ENCODE measurements around the gene CAMK2A. TPM values are rescaled to one million over a fixed set of nuclear protein-coding genes. Genes with fewer than 3 reads are reported as not detected.

The CAMK2A gene
- total RNA-seq, 3 donors from 2014 or later (not counting 1 experiment from before 2014, with no cell fraction given), result 0.38 TPM; not detected in 2

- 70% methylated on average over 1 of the region's 1 CpG for WGBS (ENCODE audit: insufficient coverage)
- Mint-ChIP-seq H3K9me3 (no peaks in the 10 kb centered on the region), H3K27me3 (ENCODE audit: low read depth in 2 of 2) (peaks cover 38 to 53% of the 10 kb centered on the region in 2 donors), H3K4me1 (peaks cover 0 to 4% of the 10 kb centered on the region in 2 donors), H3K4me3 (no peak overlapping the region), H3K27ac (no peak overlapping the region), H3K36me3 (no peaks in the 10 kb centered on the region)
- Histone ChIP-seq H3K27ac (ENCODE audit: low read length) (no peak overlapping the region), H3K36me3 (ENCODE audit: control insufficient read depth, insufficient read depth, low read length) (no peaks in the 10 kb centered on the region), H3K9me3 (ENCODE audit: control insufficient read depth, insufficient read depth, low read length) (no peaks in the 10 kb centered on the region), H3K27me3 (ENCODE audit: control insufficient read depth, insufficient read depth, low read length) (peaks cover 12% of the 10 kb centered on the region), H3K4me3 (ENCODE audit: low read length) (no peak overlapping the region), H3K4me1 (ENCODE audit: control insufficient read depth, insufficient read depth, low read length) (peaks cover 4% of the 10 kb centered on the region)
- intact Hi-C loops (cut with micrococcal nuclease), result no loop called here
- TF ChIP-seq, protein P1, sequence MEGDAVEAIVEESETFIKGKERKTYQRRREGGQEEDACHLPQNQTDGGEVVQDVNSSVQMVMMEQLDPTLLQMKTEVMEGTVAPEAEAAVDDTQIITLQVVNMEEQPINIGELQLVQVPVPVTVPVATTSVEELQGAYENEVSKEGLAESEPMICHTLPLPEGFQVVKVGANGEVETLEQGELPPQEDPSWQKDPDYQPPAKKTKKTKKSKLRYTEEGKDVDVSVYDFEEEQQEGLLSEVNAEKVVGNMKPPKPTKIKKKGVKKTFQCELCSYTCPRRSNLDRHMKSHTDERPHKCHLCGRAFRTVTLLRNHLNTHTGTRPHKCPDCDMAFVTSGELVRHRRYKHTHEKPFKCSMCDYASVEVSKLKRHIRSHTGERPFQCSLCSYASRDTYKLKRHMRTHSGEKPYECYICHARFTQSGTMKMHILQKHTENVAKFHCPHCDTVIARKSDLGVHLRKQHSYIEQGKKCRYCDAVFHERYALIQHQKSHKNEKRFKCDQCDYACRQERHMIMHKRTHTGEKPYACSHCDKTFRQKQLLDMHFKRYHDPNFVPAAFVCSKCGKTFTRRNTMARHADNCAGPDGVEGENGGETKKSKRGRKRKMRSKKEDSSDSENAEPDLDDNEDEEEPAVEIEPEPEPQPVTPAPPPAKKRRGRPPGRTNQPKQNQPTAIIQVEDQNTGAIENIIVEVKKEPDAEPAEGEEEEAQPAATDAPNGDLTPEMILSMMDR (IDR thresholded peaks at IDR 0.05), result no peak
- no peak for ATAC-seq
- DNase-seq, result no peak
Observed at GRCh38 chr5:150172145-150172544, 117.4 kb downstream of the CAMK2A start.

Other genes with a start within 250 kb of the CAMK2A start
- 10 to 100 TPM in 1 of 3 donors, 1 to 10 TPM in 2; 4.9 to 39.0 (median 7.8) TPM for gene CSF1R, start 203.2 kb downstream of the CAMK2A start, total RNA-seq
- gene PDGFRB, start 133.9 kb downstream of the CAMK2A start, total RNA-seq, result 10 to 100 TPM; 44.8 to 93.1 (median 61.6) TPM
- not detected for gene CDX1, start 123.0 kb downstream of the CAMK2A start, total RNA-seq
- not detected for gene SLC6A7, start 99.7 kb downstream of the CAMK2A start, total RNA-seq
- gene ARSI, start 13.1 kb upstream of the CAMK2A start, total RNA-seq, result under 1 TPM in 1 of 3 donors, not detected in 2; 0.19 TPM
- gene TCOF1, start 67.9 kb upstream of the CAMK2A start, total RNA-seq, result 10 to 100 TPM; 51.5 to 62.6 (median 51.7) TPM
- 100 to 1,000 TPM; 550 to 913 (median 748) TPM for gene CD74, start 123.1 kb upstream of the CAMK2A start, total RNA-seq
- gene RPS14, start 160.0 kb upstream of the CAMK2A start, total RNA-seq, result 1,000 to 10,000 TPM; 1,744 to 2,278 (median 2,016) TPM
- 10 to 100 TPM in 1 of 3 donors, 1 to 10 TPM in 2; 2.8 to 12.3 (median 4.3) TPM for gene NDST1, start 218.4 kb upstream of the CAMK2A start, total RNA-seq